ENCODE measurements around the gene SAT2.

SAT2 gene

GRCh38 chr17:7614425-7615264 lies 13.0 kb downstream of the SAT2 start, which contains the start of gene FXR2:
FXR2 (minus strand) TSS chr17:7614897; CDS start chr17:7614532, 365 bp downstream.
- peaks cover 8 to 9% of the 10 kb centered on the region in 2 donors for H3K4me1 ChIP-seq (ENCODE audit: control insufficient read depth in 2 of 2, insufficient read depth in 1 of 2, low read depth in 1 of 2, low read length in 2 of 2)
- peak within 1 kb of the TSS; percentile 100 for H3K23ac ChIP-seq (ENCODE audit: low read depth, low read length, poor library complexity)
- H3K27me3 ChIP-seq (ENCODE audit: control insufficient read depth in 3 of 3, insufficient read depth in 3 of 3, low read depth in 1 of 3, low read length in 3 of 3), result no peaks in the 10 kb centered on the region
- peak within 1 kb of the TSS; percentile 91 for H2BK5ac ChIP-seq (ENCODE audit: low read length)
- H3K9ac ChIP-seq (ENCODE audit: low read depth, low read length, poor library complexity), result peak within 1 kb of the TSS; percentile 97
- no peak within 1 kb of the TSS for H3K4ac ChIP-seq (ENCODE audit: low read length)
- peaks cover 3% of the 10 kb centered on the region for H3K79me1 ChIP-seq (ENCODE audit: low read depth, low read length)
- H2AFZ ChIP-seq (ENCODE audit: low read length), result peak within 1 kb of the TSS; percentile 85
- H3K27ac ChIP-seq (replicated peaks; ENCODE audit: low read length), result peak within 1 kb of the TSS; percentile 94
- peaks cover 5 to 28% of the 10 kb centered on the region in 2 donors for H3K36me3 ChIP-seq (replicated peaks in 1 of 2; ENCODE audit: control insufficient read depth in 2 of 2, insufficient read depth in 2 of 2, low read length in 2 of 2)
- no CpG with 5 or more reads among the region's 93 CpGs for WGBS, 2 donors (ENCODE audit: extremely low coverage in 2 of 2, insufficient read length in 2 of 2, insufficient replicate concordance in 1 of 2)
- H2BK12ac ChIP-seq (ENCODE audit: low read length), result no peak within 1 kb of the TSS
- H2BK120ac ChIP-seq (ENCODE audit: low read depth, low read length), result peak within 1 kb of the TSS; percentile 47
- peak within 1 kb of the TSS; percentile 64 to 90 for H3K4me3 ChIP-seq (ENCODE audit: low read length in 2 of 2)
- peak within 1 kb of the TSS; percentile 76 for H2BK15ac ChIP-seq (ENCODE audit: low read length)
- no peak within 1 kb of the TSS for H4K91ac ChIP-seq (ENCODE audit: low read depth, low read length, poor library complexity)
- H3K14ac ChIP-seq (ENCODE audit: low read length), result peak within 1 kb of the TSS; percentile 58
- H4K8ac ChIP-seq (ENCODE audit: low read depth, low read length), result no peak within 1 kb of the TSS
- peak within 1 kb of the TSS; percentile 79 for H3K4me2 ChIP-seq (ENCODE audit: insufficient read depth, low read length, poor library complexity, severe bottlenecking)
- peak within 1 kb of the TSS; percentile 96 for H2AK5ac ChIP-seq (ENCODE audit: low read depth, low read length)
- H3K18ac ChIP-seq (ENCODE audit: low read length), result peak within 1 kb of the TSS; percentile 97
- DNase-seq (ENCODE audit: low spot score), result peak; percentile 100
- no peaks in the 10 kb centered on the region for H3K9me3 ChIP-seq (replicated peaks in 1 of 2; ENCODE audit: control insufficient read depth in 2 of 2, insufficient read depth in 1 of 2, low read depth in 1 of 2, low read length in 2 of 2)

- peak overlapping the region; percentile 64 to 90 for H3K4me3 ChIP-seq (ENCODE audit: low read length in 2 of 2)
- peak overlapping the region; percentile 91 for H2BK5ac ChIP-seq (ENCODE audit: low read length)
- no peak overlapping the region for H2BK120ac ChIP-seq (ENCODE audit: low read depth, low read length)
- H3K4me2 ChIP-seq (ENCODE audit: insufficient read depth, low read length, poor library complexity, severe bottlenecking), result peak overlapping the region; percentile 79
- no peaks in the 10 kb centered on the region for H3K9me3 ChIP-seq (replicated peaks in 1 of 2; ENCODE audit: control insufficient read depth in 2 of 2, insufficient read depth in 1 of 2, low read depth in 1 of 2, low read length in 2 of 2)
- peak overlapping the region; percentile 76 for H2BK15ac ChIP-seq (ENCODE audit: low read length)
- H3K27me3 ChIP-seq (ENCODE audit: control insufficient read depth in 3 of 3, insufficient read depth in 3 of 3, low read depth in 1 of 3, low read length in 3 of 3), result no peaks in the 10 kb centered on the region
- H3K36me3 ChIP-seq (replicated peaks in 1 of 2; ENCODE audit: control insufficient read depth in 2 of 2, insufficient read depth in 2 of 2, low read length in 2 of 2), result peaks cover 5 to 35% of the 10 kb centered on the region in 2 donors
- peak overlapping the region; percentile 58 for H3K14ac ChIP-seq (ENCODE audit: low read length)
- peak overlapping the region; percentile 96 for H2AK5ac ChIP-seq (ENCODE audit: low read depth, low read length)
- H3K27ac ChIP-seq (replicated peaks; ENCODE audit: low read length), result peak overlapping the region; percentile 94
- H3K79me1 ChIP-seq (ENCODE audit: low read depth, low read length), result peaks cover 3% of the 10 kb centered on the region
- H3K9ac ChIP-seq (ENCODE audit: low read depth, low read length, poor library complexity), result peak overlapping the region; percentile 97
- peak; percentile 24 for DNase-seq (ENCODE audit: low spot score)
- H3K4me1 ChIP-seq (ENCODE audit: control insufficient read depth in 2 of 2, insufficient read depth in 1 of 2, low read depth in 1 of 2, low read length in 2 of 2), result peaks cover 8 to 9% of the 10 kb centered on the region in 2 donors
- no peak overlapping the region for H4K91ac ChIP-seq (ENCODE audit: low read depth, low read length, poor library complexity)
- WGBS, 2 donors (ENCODE audit: extremely low coverage in 2 of 2, insufficient read length in 2 of 2, insufficient replicate concordance in 1 of 2), result no CpG with 5 or more reads among the region's 20 CpGs
- no peak overlapping the region for H2BK12ac ChIP-seq (ENCODE audit: low read length)
- peak overlapping the region; percentile 82 for H2AFZ ChIP-seq (ENCODE audit: low read length)
- H3K23ac ChIP-seq (ENCODE audit: low read depth, low read length, poor library complexity), result peak overlapping the region; percentile 100
- H3K18ac ChIP-seq (ENCODE audit: low read length), result peak overlapping the region; percentile 97
- no peak overlapping the region for H4K8ac ChIP-seq (ENCODE audit: low read depth, low read length)
- H3K4ac ChIP-seq (ENCODE audit: low read length), result no peak overlapping the region
These were observed 13.7 kb downstream of the SAT2 start for GRCh38 chr17:7613769-7614424.

- Histone ChIP-seq H3K4me3 (ENCODE audit: low read length in 2 of 2) (no peak overlapping the region), H2BK15ac (ENCODE audit: low read length) (no peak overlapping the region), H3K9ac (ENCODE audit: low read depth, low read length, poor library complexity) (no peak overlapping the region), H3K4me1 (ENCODE audit: control insufficient read depth in 2 of 2, insufficient read depth in 1 of 2, low read depth in 1 of 2, low read length in 2 of 2) (peaks cover 8 to 9% of the 10 kb centered on the region in 2 donors), H3K9me3 (replicated peaks in 1 of 2; ENCODE audit: control insufficient read depth in 2 of 2, insufficient read depth in 1 of 2, low read depth in 1 of 2, low read length in 2 of 2) (no peaks in the 10 kb centered on the region), H3K18ac (ENCODE audit: low read length) (no peak overlapping the region), H4K8ac (ENCODE audit: low read depth, low read length) (no peak overlapping the region), H2BK12ac (ENCODE audit: low read length) (no peak overlapping the region), H3K4me2 (ENCODE audit: insufficient read depth, low read length, poor library complexity, severe bottlenecking) (no peak overlapping the region), H3K4ac (ENCODE audit: low read length) (no peak overlapping the region), H3K23ac (ENCODE audit: low read depth, low read length, poor library complexity) (no peak overlapping the region), H4K91ac (ENCODE audit: low read depth, low read length, poor library complexity) (no peak overlapping the region), H3K36me3 (replicated peaks in 1 of 2; ENCODE audit: control insufficient read depth in 2 of 2, insufficient read depth in 2 of 2, low read length in 2 of 2) (peaks cover 5 to 46% of the 10 kb centered on the region in 2 donors), H2AFZ (ENCODE audit: low read length) (no peak overlapping the region), H3K27ac (replicated peaks; ENCODE audit: low read length) (no peak overlapping the region), H2BK5ac (ENCODE audit: low read length) (no peak overlapping the region), H3K14ac (ENCODE audit: low read length) (no peak overlapping the region), H3K27me3 (ENCODE audit: control insufficient read depth in 3 of 3, insufficient read depth in 3 of 3, low read depth in 1 of 3, low read length in 3 of 3) (no peaks in the 10 kb centered on the region), H2AK5ac (ENCODE audit: low read depth, low read length) (no peak overlapping the region), H2BK120ac (ENCODE audit: low read depth, low read length) (no peak overlapping the region), H3K79me1 (ENCODE audit: low read depth, low read length) (peaks cover 3% of the 10 kb centered on the region)
- no peak for DNase-seq (ENCODE audit: low spot score)
- no CpG with 5 or more reads among the region's 1 CpG for WGBS, 2 donors (ENCODE audit: extremely low coverage in 2 of 2, insufficient read length in 2 of 2, insufficient replicate concordance in 1 of 2)
These were observed 15.4 kb downstream of the SAT2 start for GRCh38 chr17:7612294-7612640.

Measured in neuronal stem cell (in vitro differentiated cells).